GM21515 (cell line): ENCODE data around the gene MRGPRE.

Source experiments
- ATAC-seq: cut with Tn5 transposase; IDR thresholded peaks from one replicate; pipeline ENCODE4 v1.9.1; 2021; ENCODE audit not compliant: unreplicated experiment

Gene MRGPRE

DNA sequence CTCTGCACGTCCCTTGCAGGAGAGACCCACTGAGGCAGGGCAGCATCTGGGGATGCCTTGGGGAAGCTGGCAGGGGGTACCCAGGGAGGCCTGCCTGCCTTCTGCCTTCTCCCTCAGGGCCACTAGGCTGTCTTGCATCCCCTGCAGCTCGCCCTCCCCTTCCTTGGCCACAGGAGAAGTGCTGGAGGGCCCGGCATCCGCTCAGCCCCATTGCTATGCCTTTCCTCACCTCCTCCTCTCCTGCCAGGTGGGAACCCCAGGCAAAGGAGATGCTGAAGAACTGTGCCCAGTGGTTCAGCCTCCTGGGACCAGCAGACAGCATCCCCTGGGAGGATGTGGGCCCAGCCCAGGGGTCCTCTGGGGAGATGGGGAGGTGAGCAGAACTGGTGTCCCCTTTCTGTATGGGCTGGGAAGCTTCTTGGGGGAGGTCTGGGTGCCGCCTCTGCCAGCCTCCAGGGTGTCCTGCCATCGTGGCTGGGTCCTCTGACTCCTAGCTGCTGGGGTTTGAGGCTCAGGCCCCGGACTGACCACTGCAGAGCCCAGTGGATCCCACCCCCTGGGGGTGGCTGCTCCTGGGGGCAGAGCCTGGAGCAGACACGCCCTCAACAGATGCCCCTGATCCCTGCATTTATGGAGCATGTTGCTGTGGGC lies 34.2 kb downstream of the MRGPRE start:
- no peak for ATAC-seq

- ATAC-seq = no peak
Observed at GRCh38 chr11:3197044-3197695, 35.0 kb downstream of the MRGPRE start.

GRCh38 chr11:3196161-3197043 lies 35.8 kb downstream of the MRGPRE start:
- no peak for ATAC-seq

GRCh38 chr11:3195251-3196160 lies 36.7 kb downstream of the MRGPRE start:
- ATAC-seq = no peak

GRCh38 chr11:3194016-3194816 lies 38.0 kb downstream of the MRGPRE start:
- no peak for ATAC-seq

DNA sequence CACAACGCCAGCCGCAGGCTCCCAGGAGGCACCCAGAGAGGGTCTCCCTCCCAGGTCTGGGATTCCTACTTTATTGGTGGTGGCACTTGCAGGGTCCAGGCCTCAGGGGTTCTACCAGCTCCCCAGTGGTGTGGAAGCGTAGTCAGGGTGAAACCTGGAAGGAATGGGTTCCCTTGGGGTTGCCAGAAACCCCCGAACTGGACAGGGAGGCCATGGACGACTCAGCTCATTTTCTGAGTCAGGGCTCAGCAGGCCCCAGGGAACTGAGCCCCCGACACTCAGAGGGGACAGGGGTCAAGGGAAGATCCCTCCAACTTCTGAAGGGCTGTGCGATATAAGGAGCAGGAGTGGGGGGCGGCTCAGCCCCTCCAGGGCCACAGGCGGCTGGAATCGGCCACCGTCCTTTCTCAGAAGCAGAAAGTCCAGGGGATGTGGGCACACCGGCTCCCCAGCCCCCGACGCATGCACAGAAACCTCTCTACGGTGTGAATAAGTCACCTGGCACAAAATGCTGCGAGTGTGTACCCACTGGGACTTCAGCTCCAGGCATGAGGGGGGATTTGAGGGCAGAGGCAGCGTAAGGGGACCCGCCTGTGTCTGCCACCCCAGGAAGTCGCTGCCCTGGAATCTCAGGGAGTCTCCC lies 38.7 kb downstream of the MRGPRE start:
- ATAC-seq = no peak

GRCh38 chr11:3192511-3193372 lies 39.5 kb downstream of the MRGPRE start:
- no peak for ATAC-seq

DNA sequence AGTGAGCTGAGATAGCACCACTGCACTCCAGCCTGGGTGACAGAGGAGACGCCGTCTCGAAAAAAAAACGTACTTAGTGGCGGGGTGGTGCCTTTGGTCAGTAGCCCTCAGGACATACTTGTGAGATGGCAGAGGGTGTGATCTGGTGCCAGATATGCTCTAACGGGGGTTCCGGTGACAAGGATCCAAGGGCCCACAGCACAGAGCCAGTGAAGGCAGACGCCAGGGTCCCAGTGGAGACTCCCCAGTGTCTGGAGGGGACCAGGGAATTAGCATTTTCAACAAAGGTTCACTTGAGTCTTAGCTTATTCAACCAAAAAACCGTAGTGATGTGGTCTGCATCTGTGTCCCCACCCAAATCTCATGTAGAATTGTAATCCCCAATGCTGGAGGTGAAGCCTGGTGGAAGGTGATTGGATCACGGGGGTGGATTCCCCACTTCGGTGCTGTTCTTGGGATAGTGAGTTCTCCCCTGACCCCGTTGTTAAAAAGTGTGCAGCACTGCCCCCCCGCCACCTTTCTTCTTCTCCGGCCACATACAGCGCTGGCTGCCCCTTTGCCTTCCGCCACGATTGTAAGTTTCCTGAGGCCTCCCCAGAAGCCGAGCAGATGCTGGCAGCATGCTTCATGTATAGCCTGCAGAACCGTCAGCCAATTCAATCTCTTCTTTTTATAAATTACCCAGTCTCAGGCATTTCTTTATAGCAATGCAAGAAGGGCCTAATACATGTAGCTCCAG lies 40.5 kb downstream of the MRGPRE start:
- ATAC-seq = no peak

DNA sequence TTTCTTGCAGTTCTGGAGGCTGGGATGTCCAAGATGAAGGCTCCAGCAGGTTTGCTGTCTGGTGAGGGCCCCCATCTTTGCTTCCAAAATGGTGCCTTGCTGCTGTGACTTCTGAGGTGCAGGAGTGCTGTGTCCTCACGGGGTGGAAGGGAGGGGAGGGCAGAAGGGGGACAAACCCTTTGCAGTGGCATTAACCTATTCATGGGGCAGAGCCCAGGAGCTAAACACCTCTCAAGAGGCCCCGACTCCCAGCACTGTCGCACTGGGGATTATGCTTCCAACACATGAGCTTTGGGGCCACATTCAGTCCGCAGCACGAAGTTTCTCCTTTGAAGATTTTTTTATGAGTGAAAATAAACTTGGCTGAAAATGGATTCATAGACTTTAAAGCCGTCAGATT lies 41.6 kb downstream of the MRGPRE start:
- no peak for ATAC-seq

GRCh38 chr11:3189886-3190583 lies 42.2 kb downstream of the MRGPRE start:
- ATAC-seq = no peak

DNA sequence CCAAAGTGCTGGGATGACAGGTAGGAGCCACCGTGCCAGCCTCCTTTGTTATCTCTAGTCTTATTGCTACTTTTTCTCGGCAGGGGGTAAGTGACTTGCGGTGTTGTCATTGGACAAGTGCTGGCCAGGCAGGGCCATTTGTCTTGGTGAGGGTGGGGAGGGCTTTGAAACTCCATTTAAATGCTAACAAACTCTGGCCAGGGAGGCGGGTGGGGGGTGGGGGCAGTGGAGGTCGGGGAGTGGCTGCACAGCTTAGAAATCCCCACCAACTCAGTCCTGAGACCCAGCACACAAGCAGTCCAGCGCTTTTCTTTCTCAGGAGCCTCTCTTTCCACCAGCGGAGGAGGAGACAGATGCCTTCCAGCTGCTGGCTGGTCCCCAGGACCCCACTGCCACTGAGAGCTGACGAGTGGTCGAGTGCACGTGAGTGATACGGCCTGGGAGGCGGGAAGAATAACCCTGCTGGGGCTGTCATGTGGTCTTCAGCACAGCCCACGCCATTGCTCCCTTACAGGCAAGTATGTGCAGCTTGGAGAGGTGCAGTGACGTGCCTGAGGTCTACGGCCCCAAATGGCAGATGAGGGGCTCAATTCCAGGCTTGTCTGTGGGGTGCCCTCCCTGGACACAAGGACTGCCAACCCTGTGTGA lies 42.9 kb downstream of the MRGPRE start:
- no peak for ATAC-seq

DNA sequence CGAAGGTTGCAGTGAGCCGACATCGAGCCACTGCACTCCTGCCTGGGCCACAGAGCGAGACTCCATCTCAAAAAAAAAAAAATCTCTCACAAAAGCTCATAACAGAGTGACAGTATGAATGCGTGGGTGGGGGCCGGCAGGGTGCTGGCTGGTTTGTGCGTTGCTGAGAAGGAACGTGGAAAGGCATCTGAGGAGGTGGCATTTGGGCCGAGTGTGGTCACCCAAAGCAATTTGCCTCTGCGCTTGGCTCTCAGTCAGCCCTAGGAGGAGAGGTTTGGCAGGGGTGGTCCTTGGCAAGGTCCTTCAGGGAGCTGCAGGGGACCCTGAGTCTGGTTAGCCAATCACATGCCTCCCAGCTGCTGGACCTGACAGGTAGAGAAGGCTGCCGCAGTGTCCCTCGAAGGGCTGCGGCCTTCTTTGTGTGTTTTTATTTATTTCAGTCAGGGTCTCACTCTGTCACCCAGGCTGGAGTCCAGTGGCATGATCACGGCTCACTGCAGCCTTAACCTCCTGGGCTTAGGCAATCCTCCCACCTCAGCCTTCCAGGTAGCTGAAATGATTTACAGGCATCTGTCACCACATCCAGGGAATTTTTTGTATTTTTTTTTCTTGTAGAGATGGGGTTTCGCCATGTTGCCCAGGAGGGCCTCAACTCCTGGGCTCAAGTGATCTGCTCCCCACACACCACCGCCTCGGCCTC lies 43.6 kb downstream of the MRGPRE start:
- no peak for ATAC-seq

DNA sequence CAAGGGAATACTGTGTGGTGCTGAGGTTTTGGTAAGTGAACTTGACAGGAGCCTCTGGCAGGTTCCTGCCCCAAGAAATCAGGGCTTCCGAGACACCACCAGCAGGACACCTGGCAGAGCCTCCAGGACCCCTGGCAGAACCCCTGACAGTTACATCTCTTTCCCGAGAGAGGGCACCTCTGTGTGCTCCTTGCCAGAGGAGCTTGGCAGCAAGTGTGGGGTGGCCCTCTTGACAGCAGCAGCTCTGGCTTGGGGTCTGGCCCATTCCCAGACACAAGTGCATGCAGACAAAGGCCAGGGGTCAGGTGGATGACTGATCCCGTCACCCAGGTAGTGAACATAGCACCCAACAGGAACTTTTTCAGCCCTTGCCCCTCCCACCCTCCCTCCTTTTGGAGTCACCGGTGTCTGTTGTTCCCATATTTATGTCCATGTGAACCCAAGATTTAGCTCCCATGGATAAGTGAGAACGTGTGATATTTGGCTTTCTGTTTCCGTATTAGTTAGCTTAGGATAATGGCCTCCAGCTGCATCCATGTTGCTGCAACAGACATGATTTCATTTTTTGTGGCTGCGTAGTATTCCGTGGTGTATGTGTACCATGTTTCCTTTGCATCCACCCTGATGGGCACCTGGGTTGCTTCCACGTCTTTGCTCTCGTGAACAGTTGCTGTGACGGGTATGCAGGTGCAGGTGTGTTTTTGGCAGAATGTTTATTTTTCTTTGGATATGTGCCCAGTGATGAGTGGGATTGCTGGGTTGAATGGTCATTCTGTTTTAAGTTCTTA lies 45.9 kb downstream of the MRGPRE start:
- no peak for ATAC-seq

GRCh38 chr11:3184732-3185347 lies 47.4 kb downstream of the MRGPRE start:
- no peak for ATAC-seq

GRCh38 chr11:3183523-3183922 lies 48.7 kb downstream of the MRGPRE start:
- no peak for ATAC-seq
